WERI-Rb-1 (cell line): Measurements from ENCODE around the gene RRP8.

ENCODE experiments used
- DNase-seq: peaks from one replicate; pipeline ENCODE4 v3.0.0-alpha.2; 2020
- H3K27ac ChIP-seq: fragments of 250-450 bp; sonication (Bioruptor Pico); 2 replicates; pipeline ENCODE4 v1.5.1; 2020; ENCODE audit warnings: mild to moderate bottlenecking, moderate library complexity
- H3K27me3 ChIP-seq: fragments of 250-450 bp; sonication (Bioruptor Pico); 2 replicates; pipeline ENCODE4 v1.5.1; 2021; ENCODE audit warnings: mild to moderate bottlenecking, low read depth, moderate library complexity; ENCODE audit not compliant: insufficient read depth, severe bottlenecking
- H3K36me3 ChIP-seq: fragments of 250-450 bp; sonication (Bioruptor Pico); 2 replicates; pipeline ENCODE4 v1.5.1; 2020; ENCODE audit warnings: mild to moderate bottlenecking, moderate library complexity
- H3K4me3 ChIP-seq: 2 replicates; pipeline ENCODE4 v1.5.1; 2011; ENCODE audit warnings: low read depth, mild to moderate bottlenecking, control low read depth, low read length
- H3K9me3 ChIP-seq: fragments of 250-450 bp; sonication (Bioruptor Pico); 2 replicates; pipeline ENCODE4 v1.5.1; 2021; ENCODE audit warnings: mild to moderate bottlenecking, moderate library complexity; ENCODE audit not compliant: severe bottlenecking
- TF ChIP-seq, protein P1 (sequence below): IDR thresholded peaks from 2 replicates; pipeline ENCODE4 v1.5.1; 2011; ENCODE audit warnings: low read depth, mild to moderate bottlenecking, control low read depth, inconsistent platforms, low read length

RRP8 gene

DNA sequence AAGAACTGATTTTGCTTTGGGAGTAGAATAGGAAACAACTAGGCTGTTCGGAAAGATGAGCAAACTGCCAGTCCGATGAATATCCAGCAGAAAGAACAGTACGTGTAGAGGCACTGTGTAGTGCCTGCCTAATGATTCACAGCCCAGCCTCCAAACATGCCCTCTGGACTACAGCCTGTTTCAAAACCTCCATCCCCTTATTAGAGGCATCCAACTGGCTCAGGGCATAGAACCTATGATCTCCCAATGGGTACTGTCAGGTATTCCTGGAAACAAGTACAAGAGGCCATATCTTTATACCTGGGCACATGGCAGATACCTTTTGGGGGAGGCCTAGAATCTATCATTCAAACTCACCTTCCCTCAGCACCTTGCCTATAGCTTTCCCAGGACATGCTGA is 4.9 kb downstream of the RRP8 start:
- DNase-seq = no peak
- Histone ChIP-seq H3K27me3 (no peaks in the 10 kb centered on the region), H3K9me3 (no peaks in the 10 kb centered on the region), H3K4me3 (no peak overlapping the region), H3K36me3 (peaks cover 55% of the 10 kb centered on the region), H3K27ac (no peak overlapping the region)
- TF ChIP-seq, protein P1, sequence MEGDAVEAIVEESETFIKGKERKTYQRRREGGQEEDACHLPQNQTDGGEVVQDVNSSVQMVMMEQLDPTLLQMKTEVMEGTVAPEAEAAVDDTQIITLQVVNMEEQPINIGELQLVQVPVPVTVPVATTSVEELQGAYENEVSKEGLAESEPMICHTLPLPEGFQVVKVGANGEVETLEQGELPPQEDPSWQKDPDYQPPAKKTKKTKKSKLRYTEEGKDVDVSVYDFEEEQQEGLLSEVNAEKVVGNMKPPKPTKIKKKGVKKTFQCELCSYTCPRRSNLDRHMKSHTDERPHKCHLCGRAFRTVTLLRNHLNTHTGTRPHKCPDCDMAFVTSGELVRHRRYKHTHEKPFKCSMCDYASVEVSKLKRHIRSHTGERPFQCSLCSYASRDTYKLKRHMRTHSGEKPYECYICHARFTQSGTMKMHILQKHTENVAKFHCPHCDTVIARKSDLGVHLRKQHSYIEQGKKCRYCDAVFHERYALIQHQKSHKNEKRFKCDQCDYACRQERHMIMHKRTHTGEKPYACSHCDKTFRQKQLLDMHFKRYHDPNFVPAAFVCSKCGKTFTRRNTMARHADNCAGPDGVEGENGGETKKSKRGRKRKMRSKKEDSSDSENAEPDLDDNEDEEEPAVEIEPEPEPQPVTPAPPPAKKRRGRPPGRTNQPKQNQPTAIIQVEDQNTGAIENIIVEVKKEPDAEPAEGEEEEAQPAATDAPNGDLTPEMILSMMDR = no peak

DNA sequence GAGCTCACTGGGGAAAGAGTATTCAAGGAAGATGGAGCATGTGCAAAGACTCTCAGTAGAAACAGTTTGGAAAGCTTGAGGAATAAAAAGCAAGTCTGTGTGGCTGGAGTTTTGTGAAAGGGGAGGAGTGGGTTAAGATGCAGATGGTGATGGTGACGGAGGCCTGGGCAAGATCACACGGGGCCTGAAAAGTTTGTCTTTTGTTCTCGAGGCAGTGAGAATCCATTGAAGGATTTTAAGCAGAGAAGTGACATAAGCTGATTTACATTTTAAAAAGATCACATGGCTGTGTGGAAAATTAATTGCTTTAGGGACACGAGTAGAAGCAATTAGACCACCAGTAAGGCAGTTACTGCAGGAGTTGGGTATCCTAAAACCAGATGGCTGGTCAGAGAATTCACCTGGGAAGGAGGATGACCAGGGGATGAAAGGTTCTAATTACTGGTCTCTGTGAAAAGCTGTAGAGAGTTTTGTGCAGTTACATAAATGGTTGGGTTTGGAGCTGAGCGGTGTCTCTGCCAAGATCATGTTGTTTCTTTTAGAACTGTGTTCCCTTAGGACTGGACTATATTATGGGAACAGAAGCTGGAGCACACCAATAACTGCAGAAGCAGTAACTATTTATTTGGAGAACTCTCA is 7.1 kb downstream of the RRP8 start:
- no peak for DNase-seq
- Histone ChIP-seq H3K27ac (peak overlapping the region; percentile 62), H3K9me3 (no peaks in the 10 kb centered on the region), H3K27me3 (no peaks in the 10 kb centered on the region), H3K36me3 (peaks cover 52% of the 10 kb centered on the region), H3K4me3 (no peak overlapping the region)
- TF ChIP-seq, protein P1 = no peak

DNA sequence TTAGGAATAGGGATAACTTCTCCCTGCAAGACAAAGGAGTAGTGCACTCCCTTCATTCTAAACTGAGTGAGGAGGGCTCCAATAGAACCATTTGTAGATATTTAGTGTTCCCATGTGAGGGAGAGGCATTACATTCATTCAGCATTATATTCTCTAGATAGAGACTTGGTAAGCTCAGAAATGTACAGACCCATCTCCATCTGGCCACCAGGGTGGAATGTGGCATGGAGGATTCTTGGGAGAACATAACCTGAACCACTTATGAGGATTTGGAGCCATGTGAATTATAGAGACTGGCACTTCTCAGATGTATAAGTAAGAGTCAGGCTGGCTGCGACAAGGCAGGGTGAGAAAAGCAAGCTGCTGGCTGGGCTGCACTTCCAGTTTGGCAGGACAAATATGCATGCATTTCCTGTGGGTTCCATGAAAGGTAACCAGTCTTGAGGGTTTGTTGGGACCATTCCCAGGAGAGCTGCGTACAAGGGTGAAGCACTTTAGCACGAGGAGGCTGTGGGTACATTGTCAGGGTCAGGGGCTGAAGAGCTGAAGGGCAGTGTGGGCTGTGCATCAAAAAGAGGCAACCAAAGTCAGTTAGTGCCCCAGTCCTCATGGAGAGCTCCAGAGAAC is 9.2 kb downstream of the RRP8 start:
- H3K27me3 ChIP-seq = no peaks in the 10 kb centered on the region
- no peak for DNase-seq
- H3K36me3 ChIP-seq = peaks cover 31% of the 10 kb centered on the region
- no peaks in the 10 kb centered on the region for H3K9me3 ChIP-seq
- TF ChIP-seq, protein P1 = no peak
- H3K27ac ChIP-seq = no peak overlapping the region
- no peak overlapping the region for H3K4me3 ChIP-seq

DNA sequence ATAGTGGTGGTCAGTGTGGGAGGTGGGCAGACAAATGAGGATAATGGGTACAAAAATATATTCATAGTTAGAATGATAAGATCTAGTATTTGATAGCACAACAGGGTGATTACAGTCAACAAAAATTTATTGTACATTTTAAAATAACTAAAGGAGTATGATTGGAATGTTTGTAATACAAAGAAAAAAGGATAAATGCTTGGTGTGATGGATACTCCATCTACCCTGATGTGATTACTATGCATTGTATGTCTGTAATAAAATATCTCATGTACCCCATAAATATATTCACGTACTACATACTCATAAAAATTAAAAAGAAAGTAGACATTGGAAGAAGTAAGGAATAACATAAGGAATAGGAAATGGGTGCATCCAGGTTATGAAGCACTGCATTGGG is 15.4 kb downstream of the RRP8 start:
- 0 out of 2 replicates have a peak, but pooled peaks cover 3% of the 10 kb centered on the region for H3K36me3 ChIP-seq
- H3K27ac ChIP-seq = no peak overlapping the region
- no peak for DNase-seq
- H3K9me3 ChIP-seq = peaks cover 12% of the 10 kb centered on the region
- H3K4me3 ChIP-seq = no peak overlapping the region
- H3K27me3 ChIP-seq = no peaks in the 10 kb centered on the region
- TF ChIP-seq, protein P1 = no peak

DNA sequence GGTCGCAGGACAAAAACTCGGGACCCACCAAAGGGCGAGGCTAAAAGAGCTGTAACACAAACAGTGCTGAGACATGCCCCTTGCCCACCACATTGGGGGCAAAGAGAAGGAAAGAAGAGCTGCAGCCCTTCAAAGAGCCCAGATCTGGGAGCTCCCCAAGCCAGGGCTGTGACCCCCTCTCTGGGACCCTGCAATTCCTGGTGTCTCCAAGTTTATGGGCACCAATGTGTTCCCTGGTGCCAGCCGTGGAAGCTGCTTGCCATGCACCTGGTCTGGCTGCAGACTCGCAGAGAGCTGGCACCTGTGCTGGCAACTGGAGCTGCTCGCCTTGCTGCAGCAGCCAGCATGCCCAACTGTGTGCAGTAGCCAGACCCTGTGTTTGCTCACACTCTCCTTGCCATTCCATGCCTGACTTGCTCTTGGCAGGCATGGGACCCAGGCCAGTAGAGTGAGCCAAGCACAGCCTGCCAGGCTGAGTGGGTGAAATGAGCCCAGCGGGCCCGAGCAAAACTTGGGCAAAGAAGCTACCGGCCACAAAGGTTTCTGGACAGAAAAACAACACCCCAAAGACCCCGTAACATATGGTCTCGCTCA is 16.0 kb downstream of the RRP8 start:
- peaks cover 12% of the 10 kb centered on the region for H3K9me3 ChIP-seq
- H3K4me3 ChIP-seq = no peak overlapping the region
- H3K27ac ChIP-seq = no peak overlapping the region
- DNase-seq = no peak
- TF ChIP-seq, protein P1 = no peak
- no peaks in the 10 kb centered on the region for H3K27me3 ChIP-seq
- 0 out of 2 replicates have a peak, but pooled peaks cover 3% of the 10 kb centered on the region for H3K36me3 ChIP-seq
